GM21717 (cell line): Measurements from ENCODE around the gene GRIA3.
"Not testable (repeated sequence)": the region's sequence is repeated elsewhere in the genome, so short reads cannot be mapped to it uniquely, and the experiment has no call there.

Experiments
- ATAC-seq: cut with Tn5 transposase; IDR thresholded peaks from one replicate; pipeline ENCODE4 v1.9.1; 2021; ENCODE audit warnings: mild to moderate bottlenecking, moderate library complexity; ENCODE audit not compliant: unreplicated experiment

Gene GRIA3

DNA sequence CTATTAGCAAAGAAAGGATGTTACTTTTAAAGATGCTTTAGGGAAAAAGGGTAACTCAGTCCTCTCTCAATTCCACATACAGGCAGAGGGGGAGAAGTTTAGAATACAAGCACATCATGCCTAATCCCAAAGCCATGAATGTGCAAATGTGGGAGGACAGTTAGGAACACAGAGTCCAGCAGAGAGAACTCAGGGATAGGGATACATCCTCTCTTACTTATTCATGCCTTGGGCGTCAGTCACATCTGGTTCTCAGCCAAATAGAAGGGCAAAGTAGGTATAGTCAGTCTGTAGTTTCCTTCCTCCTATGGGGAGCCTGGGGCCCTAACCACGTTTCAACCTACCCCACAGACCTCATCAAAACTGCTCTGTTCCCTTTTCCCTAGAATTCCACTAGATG lies 87.8 kb downstream of the GRIA3 start:
- no peak for ATAC-seq

DNA sequence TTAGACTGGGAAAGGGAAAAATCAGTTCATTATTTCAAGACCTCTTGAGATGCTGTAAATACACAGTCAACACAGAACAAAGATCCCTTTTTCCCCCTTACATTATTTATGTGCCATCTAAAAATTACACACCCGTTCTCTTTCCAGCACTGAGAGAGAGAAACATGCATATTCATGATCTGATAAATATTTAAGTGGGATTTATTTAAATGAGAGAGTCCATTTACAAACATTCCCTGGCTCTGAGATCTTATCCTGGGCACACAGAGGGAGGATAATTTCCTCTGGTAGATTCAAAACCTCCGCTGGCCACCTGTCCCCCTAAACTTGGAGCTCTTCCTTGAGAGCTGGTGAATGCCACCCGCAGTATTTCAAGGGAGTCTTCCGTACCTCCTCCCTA lies 88.6 kb downstream of the GRIA3 start:
- no peak for ATAC-seq

DNA sequence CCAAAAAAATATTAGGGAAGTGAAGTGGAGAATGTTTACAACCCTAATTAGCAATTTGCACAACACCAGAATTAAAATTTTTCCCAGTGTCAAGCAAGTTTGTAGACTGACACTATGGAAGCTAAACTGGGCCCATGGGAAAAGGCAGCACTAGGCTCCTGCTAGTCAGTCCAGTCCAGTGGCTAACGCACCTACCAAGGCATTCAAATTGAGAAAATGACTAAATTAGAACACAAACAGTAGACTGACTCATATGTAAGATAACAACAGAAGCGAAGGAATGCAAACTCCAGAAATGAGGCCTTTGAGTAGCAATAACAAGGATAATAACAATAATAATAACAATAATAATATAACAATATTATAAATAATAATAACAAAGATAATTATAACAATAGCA lies 90.7 kb downstream of the GRIA3 start:
- no peak for ATAC-seq

DNA sequence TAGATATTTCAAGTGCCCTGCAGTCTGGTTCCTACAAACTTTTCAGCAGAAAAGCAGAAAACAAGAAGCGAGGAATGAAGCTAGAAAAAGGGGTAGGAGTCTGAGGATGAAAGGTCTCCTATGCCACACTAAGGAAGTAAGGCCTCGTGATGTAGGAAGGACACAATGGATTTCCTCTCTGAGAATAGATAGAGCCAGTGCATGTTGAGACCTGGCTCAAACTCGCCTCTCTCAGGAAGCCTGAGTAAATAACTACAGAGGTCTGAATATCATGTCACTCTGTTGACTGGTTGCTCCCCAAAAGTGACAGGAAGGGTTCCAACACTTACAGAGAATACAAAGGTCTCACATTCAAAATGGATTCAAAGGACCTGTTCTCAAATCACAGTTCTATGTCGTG lies 93.3 kb downstream of the GRIA3 start:
- ATAC-seq = no peak

DNA sequence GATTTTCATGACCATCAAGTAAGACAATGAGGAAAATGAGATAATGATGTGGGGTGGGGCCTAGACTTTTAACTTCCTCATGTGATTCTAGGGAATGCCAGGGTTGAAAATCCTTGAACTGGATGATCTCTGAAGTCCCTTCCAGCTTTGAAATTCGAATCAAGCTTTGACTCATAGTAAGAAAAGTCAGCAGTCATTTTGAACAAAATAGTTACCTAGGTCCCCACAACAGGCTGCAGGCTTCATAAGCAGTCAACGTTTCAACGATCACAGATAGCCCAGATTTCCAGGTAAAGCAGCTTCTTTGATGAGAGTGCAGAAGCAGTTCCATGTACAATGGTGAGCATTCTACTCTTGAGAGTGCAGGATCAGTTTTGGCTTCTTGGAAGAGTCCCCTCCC lies 93.7 kb downstream of the GRIA3 start:
- no peak for ATAC-seq

DNA sequence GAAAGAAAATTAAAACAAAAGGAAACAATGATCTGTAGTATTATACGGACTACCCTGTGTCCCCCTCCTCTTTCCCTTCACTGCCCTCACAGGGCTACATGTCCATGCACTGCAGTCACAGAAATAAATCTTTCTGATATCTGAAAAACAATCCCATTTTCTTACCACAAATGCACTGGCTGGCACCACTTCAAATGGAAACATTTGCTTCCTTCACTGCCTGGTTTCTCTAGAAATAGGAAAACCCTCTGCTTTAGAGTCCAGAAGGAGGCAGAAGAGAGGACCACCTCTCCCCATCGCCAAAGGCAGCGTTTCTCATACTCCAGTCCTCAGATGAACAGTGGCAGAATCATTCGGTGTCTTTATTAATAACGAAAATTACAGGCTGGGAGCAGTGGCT lies 98.2 kb downstream of the GRIA3 start:
- ATAC-seq = no peak

DNA sequence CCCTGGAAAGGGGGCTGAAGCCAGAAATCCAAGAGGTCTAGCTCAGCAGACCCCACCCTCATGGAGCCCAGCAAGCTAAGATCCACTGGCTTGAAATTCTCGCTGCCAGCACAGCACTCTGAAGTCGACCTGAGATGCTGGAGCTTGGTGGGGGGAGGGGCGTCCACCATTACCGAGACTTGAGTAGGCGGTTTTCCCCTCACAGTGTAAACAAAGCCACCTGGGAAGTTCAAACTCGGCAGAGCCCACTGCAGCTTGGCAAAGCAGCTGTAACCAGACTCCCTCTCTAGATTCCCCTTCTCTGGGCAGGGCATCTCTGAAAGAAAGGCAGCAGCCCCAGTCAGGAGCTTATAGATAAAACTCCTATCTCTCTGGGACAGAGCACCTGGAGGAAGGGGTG lies 99.3 kb downstream of the GRIA3 start:
- not testable (repeated sequence) for ATAC-seq

DNA sequence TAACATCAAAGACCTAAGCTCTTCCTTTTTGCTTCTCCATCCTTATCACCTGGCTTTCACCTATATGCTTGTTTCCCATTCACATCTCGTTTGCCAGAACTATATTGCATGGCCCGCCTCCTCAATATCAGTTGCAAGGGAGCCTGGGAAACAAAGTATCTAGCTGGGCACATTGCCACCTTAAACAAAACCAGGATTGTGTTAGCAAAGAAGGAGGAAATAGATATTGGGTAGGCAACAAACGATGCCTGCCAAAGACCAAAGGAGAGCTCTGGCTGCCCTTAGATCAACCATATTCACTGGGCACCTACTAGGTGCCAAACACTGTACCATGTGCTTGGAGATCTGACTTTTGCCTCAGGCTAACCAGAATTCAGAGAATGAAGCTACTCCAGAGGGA lies 107.5 kb downstream of the GRIA3 start:
- ATAC-seq = no peak

DNA sequence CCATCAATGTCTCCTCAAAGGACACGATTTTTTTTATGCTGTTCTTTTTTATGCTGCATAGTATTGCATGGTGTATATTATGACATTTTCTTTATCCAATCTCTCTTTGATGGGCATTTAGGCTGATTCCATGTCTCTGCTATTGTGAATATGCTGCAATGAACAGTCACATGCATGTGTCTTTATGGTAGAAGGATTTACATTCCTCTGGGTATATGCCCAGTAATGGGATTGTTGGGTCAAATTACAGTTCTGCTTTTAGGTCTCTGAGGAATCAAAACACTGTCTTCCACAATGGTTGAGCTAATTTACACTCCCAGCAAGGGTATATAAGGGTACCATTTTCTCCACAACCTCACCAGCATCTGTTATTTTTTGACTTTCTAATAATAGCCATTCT lies 113.9 kb downstream of the GRIA3 start:
- ATAC-seq = no peak

DNA sequence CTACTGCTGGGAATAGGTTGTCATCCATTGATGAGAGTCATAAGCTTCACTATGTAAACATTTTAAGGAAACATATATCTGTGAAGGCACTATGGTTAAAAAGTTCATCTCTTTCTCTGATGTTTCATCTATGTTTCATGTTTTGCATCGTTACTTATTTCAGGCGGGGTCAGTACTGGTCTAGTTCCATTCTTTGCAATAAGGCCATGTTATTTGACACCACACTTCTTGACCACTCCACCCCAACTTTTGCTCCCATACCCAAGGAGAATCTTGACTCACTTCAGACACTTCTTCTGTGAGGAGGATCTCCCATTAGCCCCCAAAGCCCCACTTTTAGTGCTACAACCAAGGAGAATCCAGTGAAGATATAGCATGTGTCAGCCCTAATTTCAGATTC lies 119.4 kb downstream of the GRIA3 start:
- ATAC-seq = no peak

DNA sequence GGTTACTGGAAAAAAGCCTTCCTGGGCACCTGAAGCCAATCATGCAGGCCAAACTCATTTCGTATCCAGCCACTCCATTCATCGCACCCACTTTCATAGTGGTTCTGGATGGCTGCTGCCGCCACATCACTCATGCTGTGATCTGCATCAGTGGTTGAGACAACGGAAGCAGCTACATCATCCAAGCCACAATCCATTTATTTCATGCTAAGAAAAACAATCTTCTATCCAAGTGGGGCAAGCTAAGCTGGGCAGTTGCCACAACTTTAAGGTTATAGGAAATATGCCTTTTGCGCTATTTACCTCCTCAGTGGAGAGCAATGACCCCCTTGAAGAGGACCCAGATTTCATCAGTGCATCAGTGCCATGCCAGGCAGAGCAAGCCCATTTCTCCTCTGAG lies 124.6 kb downstream of the GRIA3 start:
- no peak for ATAC-seq

DNA sequence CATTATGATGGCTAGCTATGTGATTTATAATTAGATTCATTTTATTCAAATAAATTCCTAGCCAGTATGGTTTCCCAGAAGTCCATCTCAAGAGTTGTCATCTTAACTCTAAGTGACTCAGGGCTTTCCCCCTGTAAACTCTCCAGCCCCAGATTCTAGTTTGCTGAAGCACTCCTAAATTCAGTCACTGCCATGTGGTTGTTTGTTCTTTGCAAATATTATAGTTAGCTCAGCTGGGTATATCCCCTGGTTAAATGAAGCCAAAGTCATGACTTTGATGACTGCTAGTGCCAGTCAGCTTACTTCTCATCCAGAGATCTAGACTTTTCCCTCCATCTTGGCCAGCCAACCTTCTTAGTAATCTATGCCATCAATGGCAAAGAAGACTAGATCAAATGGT lies 126.0 kb downstream of the GRIA3 start:
- ATAC-seq = no peak

DNA sequence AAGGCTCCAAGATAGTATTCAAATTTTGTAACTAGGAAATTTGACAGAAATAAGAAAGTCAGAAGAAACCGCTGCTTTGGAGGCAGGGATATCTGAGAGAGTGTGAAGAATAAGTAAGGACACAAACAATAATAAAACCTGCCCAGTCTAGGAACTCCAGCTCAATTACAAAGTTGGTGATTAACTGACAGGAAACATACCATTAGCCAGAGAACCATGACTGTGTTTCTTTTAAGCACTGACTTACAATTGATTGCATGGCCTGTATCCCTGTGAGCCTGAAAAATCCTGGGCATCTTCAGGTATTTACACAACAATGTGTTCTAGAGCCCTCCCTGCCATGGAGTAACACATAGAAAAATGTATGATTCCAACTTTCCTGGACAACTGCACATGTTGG lies 127.4 kb downstream of the GRIA3 start:
- ATAC-seq = no peak

DNA sequence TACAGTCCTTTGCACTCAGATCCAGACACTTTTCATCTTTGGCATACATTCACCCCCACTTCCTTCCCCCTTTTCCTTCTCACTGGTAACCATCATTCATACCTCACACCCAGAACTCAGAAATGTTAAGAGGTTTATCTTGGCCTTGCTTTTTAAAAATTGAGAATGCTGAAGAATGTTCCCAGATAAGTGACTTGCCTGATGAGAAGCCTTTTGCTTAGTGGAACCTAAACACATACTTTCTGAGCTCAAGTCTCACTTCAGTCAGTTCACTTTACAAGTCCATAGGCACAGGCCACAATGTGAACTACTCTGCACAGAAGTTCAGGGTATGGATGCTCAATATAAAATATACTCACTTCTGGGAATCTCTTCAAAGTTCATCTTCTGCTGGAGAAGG lies 129.4 kb downstream of the GRIA3 start:
- ATAC-seq = no peak

DNA sequence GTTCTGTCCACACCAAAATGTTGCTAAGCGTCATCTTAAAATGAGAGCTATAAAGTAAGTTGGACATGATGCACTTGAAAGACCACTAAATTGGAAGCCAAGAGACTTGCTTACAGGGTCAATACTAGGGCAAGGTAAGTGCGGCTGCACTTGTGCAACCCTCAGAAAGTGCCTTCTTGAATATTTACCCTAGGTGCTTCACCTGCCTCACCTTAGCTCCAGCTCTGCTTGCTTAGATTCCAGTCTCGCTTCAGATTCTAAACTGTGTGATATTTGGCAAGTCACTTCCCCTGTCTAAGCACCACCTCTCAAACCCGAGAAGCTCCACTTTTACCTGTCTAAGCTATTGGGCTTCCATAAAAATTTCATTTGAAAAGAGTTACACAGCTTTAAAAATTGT lies 136.5 kb downstream of the GRIA3 start:
- no peak for ATAC-seq

DNA sequence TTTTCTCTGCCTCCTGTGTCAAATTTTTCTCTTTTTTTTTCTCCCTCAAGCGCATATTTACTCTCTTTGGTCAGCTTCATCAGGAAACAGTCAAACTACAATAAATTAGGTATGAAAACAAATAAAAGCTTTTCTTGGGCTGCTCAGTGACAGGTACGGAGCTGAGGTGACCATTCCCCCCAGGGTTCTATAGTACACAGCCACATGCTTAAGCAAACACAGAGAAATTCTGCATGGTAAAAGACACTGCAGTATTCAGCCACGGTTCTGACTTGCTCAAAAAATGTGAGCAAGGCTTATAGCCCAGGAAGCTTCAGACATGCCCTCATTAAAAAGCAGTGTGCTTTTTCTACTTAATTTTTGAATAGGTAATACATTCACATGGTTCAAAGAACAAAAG lies 138.5 kb downstream of the GRIA3 start:
- ATAC-seq = no peak

DNA sequence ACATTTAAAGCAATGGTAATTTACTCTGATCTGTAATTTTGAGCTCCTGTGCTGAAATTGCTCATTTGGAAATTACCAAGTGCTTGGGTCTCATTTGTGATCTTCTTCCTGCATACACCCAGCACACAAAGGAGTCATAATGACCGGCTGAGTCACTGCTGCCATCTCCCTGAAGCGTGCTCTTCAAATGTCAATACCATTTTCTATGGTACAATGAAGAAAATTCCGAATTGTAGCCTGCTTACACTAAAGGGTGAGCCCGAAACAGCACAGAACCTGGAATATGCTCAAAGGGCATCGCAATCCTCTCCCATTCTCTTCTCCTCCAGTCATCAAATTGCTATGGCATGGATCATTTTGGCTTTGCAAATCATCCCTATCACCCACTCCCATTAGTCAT lies 140.5 kb downstream of the GRIA3 start:
- peak; percentile 65 for ATAC-seq

DNA sequence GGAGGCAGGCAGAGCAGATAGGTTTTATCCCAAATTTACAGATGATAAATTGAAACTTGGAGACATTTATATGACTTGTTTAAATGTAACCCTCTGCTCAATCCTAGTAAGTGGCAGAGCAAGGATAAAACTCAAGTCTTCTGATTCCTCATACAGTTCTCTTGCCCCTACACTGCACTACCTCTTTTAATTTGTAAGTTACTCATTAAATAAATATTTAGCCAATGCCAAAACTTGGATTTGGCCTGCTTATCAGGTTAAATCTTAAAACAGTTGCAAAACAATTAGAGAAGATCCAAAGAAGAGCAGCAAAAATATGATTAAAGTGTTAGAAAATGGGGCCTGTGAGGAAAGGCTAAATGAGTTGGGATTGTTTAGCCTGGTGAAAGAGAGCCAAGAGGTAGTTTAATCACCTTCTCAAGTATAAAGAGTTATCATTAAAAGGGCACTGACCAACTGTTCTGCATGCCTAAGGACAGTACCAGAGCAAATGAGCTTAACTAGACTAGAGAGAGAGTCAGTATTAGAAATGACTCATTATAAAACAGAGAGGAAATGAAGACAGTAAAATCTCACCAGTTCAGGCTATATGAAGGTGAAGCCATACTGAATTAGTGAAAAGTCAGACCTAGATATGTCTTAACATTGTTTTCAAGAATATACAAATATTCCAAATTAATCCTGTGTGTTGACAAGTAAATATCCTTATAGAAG lies 146.3 kb downstream of the GRIA3 start:
- ATAC-seq = peak; percentile 72

DNA sequence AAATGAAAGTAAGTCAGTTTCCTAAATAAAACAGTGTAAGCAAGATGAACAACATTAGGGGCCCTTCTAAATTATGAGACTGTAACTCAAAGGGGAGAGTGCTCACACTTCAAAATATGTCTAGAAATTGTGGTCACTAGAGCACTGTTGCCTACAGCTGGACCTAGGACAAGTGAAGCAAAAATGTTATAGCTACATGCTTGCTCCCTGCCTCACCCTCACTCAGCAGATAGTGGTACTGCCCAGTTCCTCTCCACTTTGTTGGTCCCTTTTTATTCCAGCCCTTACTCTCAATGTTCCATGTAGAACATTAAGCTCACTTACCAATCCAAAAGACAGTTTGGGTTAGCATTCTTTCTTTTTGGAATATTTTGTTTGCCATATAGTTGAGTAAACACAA lies 147.3 kb downstream of the GRIA3 start:
- ATAC-seq = peak; percentile 45

DNA sequence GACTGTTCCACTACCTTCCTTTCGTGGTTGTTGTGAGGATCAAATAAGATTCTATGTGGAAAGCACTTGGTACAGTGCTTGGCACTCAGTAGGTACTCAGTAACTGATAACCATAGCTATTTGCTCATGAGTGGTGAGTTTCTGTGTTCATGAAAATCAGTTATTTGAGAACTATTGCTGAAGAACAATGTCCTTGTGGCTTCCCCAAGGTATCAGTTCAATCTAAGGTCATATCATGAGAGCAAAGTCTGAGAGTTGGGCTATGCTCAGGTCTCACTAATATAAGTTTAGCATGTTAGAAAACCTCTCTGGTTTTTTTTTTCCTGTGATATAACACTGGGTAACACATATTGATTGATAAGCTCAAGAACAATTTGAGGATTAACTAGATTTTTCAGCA lies 147.8 kb downstream of the GRIA3 start:
- no peak for ATAC-seq

DNA sequence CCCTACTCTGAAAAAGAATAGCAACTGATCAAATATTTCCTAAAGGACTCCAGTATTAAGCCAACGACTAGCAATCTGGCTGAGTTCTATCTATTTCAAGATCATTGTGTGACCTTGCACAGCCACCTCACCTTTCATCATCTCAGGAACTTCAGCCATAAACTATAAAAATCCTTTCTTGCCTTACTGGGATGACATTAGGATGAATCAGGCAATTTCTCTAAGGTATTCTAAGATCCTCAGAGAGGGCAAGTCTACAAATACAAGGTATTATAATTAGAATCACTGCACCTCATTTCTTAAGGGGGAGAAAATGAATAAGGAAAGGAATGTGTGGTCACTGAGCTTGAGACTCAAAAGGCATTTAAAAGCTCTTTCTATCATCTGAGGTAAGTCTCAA lies 152.6 kb downstream of the GRIA3 start:
- ATAC-seq = no peak

DNA sequence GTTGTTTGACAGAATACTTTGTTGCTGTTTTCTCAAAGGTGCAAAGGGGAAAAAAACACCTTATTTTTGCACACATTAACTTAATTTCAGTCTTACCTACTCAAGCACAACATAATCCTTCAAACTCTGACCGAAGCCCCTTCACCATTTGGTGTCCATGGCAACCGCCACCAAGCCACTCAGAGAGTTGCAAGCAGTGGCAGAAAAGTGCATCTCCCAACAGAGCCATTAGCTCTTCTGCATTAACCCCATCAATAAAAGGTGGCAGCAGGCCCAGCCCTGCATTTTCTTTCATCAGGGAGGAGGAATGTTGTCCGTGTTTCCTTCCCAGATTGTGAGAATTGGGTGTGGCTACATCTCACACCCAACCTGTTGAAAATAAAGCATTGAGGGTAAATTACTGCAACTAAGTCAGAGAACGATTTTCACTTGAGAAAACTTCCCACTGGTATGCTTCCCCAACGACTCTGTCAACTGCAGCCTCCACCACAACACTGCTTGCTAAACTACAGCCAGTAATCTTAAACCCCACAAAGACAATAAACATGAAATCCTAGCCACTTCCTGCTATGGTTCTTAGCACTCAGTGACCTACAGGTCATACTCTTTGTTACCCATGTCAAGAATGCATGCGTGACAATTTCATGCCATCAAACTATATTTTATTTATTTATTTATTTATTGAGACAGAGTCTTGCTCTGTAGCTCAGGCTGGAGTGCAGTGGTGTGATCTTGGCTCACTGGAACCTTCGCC lies 154.0 kb downstream of the GRIA3 start:
- ATAC-seq = no peak
